ENCODE data around the gene CCDC33.

DNA sequence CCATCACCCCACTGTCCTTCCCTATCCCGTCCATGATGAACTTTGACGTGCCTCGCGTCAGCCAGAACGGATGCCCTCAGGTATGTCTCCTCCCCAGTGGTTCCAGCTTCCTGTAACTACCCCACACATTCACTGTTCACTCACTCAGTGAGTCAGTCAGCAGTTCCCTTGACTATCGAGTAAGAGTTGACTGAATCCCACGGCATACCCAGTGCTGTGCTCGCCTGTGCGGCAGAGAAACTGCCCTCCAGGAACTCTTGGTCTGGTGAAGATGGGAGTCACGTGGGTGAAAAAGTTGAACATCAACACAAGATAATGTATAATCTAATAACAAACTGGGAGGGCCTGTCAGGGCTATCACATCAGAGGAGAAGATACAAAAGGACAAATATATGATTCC, 36.7 kb downstream of the CCDC33 start:
- TF ChIP-seq, protein P1, sequence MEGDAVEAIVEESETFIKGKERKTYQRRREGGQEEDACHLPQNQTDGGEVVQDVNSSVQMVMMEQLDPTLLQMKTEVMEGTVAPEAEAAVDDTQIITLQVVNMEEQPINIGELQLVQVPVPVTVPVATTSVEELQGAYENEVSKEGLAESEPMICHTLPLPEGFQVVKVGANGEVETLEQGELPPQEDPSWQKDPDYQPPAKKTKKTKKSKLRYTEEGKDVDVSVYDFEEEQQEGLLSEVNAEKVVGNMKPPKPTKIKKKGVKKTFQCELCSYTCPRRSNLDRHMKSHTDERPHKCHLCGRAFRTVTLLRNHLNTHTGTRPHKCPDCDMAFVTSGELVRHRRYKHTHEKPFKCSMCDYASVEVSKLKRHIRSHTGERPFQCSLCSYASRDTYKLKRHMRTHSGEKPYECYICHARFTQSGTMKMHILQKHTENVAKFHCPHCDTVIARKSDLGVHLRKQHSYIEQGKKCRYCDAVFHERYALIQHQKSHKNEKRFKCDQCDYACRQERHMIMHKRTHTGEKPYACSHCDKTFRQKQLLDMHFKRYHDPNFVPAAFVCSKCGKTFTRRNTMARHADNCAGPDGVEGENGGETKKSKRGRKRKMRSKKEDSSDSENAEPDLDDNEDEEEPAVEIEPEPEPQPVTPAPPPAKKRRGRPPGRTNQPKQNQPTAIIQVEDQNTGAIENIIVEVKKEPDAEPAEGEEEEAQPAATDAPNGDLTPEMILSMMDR (IDR thresholded peaks at IDR 0.05), result no peak
- TF ChIP-seq POLR2AphosphoS5 (IDR thresholded peaks at IDR 0.05) (no peak), EP300 (IDR thresholded peaks at IDR 0.05) (no peak), POLR2A (IDR thresholded peaks at IDR 0.05; ENCODE audit: low read depth) (no peak)
